ENCODE results near the gene LGALSL.

DNA sequence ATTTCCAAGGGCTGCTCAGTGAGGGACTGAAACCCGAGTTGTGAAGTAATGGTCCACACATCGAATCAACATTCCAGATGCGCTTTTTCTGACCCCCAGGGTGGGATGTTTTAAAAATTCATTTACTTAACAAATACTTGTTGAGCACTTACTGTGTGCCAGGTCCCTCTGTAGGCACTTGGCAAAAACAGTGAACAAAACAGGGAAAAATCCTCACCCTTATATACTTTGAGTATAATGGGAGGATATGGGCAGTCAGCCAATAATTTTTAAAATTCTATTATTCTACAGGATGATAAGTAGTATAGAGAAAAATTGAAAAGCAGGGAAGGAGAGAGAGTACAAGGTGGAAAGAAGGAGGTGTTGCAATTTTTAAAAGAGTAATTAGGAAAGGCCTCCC is 38.9 kb downstream of the LGALSL start:
- TF ChIP-seq, protein P1, sequence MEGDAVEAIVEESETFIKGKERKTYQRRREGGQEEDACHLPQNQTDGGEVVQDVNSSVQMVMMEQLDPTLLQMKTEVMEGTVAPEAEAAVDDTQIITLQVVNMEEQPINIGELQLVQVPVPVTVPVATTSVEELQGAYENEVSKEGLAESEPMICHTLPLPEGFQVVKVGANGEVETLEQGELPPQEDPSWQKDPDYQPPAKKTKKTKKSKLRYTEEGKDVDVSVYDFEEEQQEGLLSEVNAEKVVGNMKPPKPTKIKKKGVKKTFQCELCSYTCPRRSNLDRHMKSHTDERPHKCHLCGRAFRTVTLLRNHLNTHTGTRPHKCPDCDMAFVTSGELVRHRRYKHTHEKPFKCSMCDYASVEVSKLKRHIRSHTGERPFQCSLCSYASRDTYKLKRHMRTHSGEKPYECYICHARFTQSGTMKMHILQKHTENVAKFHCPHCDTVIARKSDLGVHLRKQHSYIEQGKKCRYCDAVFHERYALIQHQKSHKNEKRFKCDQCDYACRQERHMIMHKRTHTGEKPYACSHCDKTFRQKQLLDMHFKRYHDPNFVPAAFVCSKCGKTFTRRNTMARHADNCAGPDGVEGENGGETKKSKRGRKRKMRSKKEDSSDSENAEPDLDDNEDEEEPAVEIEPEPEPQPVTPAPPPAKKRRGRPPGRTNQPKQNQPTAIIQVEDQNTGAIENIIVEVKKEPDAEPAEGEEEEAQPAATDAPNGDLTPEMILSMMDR (IDR thresholded peaks at IDR 0.05) = no peak
- TF ChIP-seq POLR2A (IDR thresholded peaks at IDR 0.05) (no peak), POLR2AphosphoS5 (IDR thresholded peaks at IDR 0.05) (no peak)

Measured in stomach (tissue), 4 donors.